SW480 (cell line): ENCODE data around the gene SHISA6.

ENCODE experiments used
- DNase-seq: peaks from one replicate; pipeline ENCODE4 v3.0.0-alpha.2; 2016; ENCODE audit warnings: low spot score

Gene SHISA6

DNA sequence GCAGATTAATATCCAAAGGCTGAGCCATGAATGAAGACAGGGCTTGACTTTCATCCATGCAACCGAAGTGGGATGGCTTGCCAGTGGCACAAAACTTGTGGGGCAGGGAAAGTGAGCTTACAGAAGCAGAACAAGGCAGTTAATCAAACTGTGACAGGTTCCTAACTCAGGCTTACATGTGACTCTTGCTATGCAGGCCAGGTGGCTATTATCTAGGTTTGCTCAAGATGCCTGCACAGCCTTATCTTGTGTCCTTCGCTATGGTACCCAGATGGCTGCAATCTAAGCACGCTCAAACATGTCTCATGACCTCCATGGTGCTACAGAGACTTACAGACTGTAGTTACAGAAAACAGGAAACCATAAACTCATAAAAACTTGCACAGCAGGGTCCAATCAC, 348.7 kb downstream of the SHISA6 start:
- no peak for DNase-seq

DNA sequence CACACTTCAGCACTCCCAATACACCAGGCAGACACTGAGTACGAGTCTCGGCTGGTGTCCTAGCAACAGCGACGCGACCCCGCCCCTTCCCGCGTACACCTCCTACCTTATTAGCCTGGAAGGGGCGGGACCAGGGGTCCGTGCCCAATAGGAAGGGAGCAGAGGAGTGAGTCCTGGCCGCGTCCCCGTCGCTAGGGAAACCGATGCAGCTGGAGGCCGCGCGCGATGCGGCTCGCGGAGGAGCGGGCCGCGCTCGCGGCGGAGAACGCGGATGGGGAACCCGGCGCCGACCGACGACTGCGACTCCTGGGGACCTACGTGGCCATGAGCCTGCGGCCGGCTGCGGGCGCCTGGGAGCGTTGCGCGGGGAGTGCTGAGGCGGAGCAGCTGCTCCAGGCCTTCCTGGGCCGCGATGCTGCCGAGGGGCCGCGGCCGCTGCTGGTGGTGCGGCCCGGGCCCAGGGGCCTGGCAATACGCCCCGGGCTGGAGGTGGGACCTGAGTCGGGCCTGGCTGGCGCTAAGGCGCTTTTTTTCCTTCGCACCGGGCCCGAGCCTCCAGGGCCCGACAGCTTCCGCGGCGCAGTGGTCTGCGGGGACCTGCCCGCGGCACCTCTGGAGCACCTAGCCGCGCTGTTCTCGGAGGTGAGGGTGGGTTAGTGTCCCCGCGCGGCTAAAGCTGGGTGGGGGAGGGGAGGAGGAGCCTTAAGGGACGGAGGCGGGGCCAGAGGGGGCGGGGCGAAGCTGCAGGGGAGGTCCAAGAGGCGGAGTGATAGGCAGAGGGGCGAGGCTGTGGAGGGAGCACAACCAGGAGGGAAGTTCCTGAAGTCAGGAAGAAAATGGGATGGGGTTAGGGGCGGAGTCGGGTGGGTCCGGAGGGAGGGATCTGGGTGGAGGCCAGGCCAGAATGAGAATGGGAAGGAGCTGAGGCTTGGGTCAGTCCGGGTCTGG, 357.5 kb downstream of the SHISA6 start, which contains the start of gene DNAH9:
DNAH9 (plus strand) TSS at position 197 of the 948 bp plus-strand sequence; CDS start at position 226, 29 bp downstream.
- peak; percentile 92 for DNase-seq

DNA sequence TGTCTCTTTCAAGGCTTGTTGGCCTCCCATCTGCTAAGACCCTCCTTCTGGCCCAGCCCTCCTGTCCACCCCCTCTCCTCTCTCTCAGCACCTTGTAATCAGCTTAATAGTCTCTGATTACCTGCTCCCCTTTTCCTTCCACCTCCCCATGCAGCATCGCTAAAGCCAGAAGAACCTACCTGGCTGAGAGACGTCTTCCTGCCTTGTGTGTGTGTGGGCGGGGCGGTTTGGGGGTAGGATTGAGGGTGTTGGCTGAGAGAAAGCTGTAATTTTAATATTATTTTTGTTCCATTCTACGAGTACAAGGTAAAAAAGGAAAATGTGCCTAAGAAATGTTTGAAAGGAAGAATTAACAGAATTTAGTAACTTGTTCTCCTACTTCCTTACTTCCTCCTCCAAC, 360.6 kb downstream of the SHISA6 start:
- DNase-seq: no peak

DNA sequence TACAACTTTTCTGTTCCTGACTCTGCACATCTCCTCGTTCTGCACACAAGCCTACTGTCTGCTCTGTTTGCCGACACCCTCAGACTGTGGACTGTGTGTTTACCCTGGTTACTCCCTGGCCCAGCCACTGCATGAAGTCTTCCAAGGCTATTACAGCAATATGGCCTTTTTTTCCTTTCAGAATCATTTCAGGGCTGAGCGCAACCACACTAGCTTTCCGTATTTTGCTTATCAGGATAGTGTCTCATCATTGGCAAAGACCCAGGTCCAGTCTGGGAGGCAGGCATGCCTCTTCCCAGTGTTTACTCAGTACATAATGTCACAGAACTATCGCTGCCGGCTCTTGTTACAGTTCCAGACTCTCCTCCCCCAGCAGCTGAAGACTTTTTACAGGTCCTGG, 367.4 kb downstream of the SHISA6 start:
- DNase-seq: no peak

DNA sequence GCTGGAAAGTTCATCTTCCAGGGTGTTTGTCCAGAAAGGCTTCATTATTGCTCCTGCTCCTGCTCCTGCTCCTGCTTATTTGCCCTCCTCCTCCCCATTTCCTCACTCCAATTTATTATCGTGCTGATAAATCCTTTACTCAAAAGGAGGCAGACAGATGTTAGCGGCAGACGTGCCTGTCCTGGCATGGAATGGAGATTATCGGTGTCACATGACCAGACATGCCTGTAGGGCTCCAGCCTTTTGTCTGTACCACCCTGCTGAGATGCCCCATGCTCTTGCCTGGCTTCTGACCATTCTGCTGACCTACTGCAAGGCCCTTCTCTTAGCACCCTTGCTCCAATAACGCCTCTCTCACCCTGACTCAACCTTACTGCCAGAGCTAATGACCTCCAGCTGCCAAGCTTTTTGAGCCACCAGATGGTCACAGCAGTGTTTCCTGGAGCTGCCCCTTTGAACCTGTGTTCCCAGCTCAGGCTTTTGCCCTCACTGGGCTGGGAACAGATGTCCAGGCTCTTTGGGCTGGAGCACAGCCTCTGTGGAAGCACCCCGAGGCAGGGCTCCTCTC, 370.1 kb downstream of the SHISA6 start:
- DNase-seq: no peak

DNA sequence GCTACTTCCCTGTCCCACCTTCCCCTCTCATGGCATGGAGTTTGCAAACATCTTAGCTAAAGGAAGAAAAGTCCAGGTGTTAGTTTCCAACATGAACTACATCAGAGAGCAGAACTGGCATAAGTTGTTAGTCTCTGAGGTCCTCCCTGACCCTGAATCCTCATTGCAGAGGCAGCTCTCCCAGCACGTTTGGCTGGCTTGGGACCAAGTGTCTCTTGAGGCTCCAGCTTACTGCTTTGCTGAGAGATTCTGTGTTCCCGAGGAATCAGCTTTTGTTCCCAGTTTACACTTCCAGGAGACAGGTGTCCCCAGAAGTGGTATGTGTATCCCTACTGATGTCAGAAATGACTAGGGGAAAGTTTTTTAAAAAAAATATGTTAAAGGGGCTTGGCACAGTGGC, 371.9 kb downstream of the SHISA6 start:
- no peak for DNase-seq
